SK-N-SH treated with all-trans-retinoic acid at 6 μM for 48 hours (cell line): ENCODE measurements around the gene MLLT11.
A peak's percentile ranks its signal among the peaks of the same experiment; 100 is the strongest.

Experiments used
- ATAC-seq: fragments of 200-7000 bp; cut with Tn5 transposase; 3 replicates; pipeline ENCODE4 v1.9.1; 2020; ENCODE audit warnings: mild to moderate bottlenecking, moderate library complexity
- ARNTL ChIP-seq: fragments of 450-650 bp; formaldehyde crosslinking; IDR thresholded peaks from 2 replicates; pipeline ENCODE4 v1.5.0; 2020; ENCODE audit warnings: low read depth, mild to moderate bottlenecking, moderate library complexity, borderline replicate concordance
- BACH2 ChIP-seq: fragments of 250-450 bp; sonication (Bioruptor Pico); IDR thresholded peaks from 2 replicates; pipeline ENCODE4 v1.9.0; 2021; ENCODE audit warnings: mild to moderate bottlenecking, borderline replicate concordance
- CREB5 ChIP-seq: fragments of 250-450 bp; sonication (Bioruptor Pico); IDR thresholded peaks from 2 replicates; pipeline ENCODE4 v1.5.1; 2020; ENCODE audit warnings: low read depth, mild to moderate bottlenecking, moderate library complexity
- CSRNP3 ChIP-seq: fragments of 250-450 bp; sonication (Bioruptor Pico); IDR thresholded peaks from 2 replicates; pipeline ENCODE4 v1.5.1; 2021; ENCODE audit warnings: mild to moderate bottlenecking, moderate library complexity
- ESRRG ChIP-seq: fragments of 250-450 bp; sonication (Bioruptor Pico); IDR thresholded peaks from 2 replicates; pipeline ENCODE4 v1.6.1; 2021; ENCODE audit warnings: mild to moderate bottlenecking
- GLIS3 ChIP-seq: fragments of 250-450 bp; sonication (Bioruptor Pico); IDR thresholded peaks from 2 replicates; pipeline ENCODE4 v1.5.0; 2020; ENCODE audit warnings: mild to moderate bottlenecking, moderate library complexity
- POU6F1 ChIP-seq: fragments of 250-450 bp; sonication (Bioruptor Pico); IDR thresholded peaks from 2 replicates; pipeline ENCODE4 v1.8.0; 2021; ENCODE audit warnings: low read depth, mild to moderate bottlenecking, moderate library complexity, borderline replicate concordance
- RARB ChIP-seq: fragments of 250-450 bp; sonication (Bioruptor Pico); IDR thresholded peaks from 2 replicates; pipeline ENCODE4 v1.8.0; 2021; ENCODE audit warnings: mild to moderate bottlenecking, moderate library complexity
- SNAI2 ChIP-seq: fragments of 250-450 bp; sonication (Bioruptor Pico); IDR thresholded peaks from 2 replicates; pipeline ENCODE4 v1.5.0; 2020; ENCODE audit warnings: mild to moderate bottlenecking, moderate library complexity
- TOX ChIP-seq: fragments of 250-450 bp; sonication (Bioruptor Pico); IDR thresholded peaks from 2 replicates; pipeline ENCODE4 v1.8.0; 2021; ENCODE audit warnings: mild to moderate bottlenecking, moderate library complexity, borderline replicate concordance
- TSHZ2 ChIP-seq: fragments of 250-450 bp; sonication (Bioruptor Pico); IDR thresholded peaks from 2 replicates; pipeline ENCODE4 v1.5.0; 2020; ENCODE audit warnings: mild to moderate bottlenecking, moderate library complexity
- ZC3H10 ChIP-seq: fragments of 250-450 bp; sonication (Bioruptor Pico); IDR thresholded peaks from 2 replicates; pipeline ENCODE4 v1.5.1; 2021; ENCODE audit warnings: mild to moderate bottlenecking, moderate library complexity
- ZFP3 ChIP-seq: fragments of 250-450 bp; sonication (Bioruptor Pico); IDR thresholded peaks from 2 replicates; pipeline ENCODE4 v1.5.0; 2020; ENCODE audit warnings: mild to moderate bottlenecking, moderate library complexity
- ZNF565 ChIP-seq: fragments of 450-650 bp; formaldehyde crosslinking; conservative IDR thresholded peaks from 2 replicates; pipeline ENCODE4 v1.5.0; 2020; ENCODE audit warnings: low read depth, mild to moderate bottlenecking, moderate library complexity
- ZNF70 ChIP-seq: fragments of 450-650 bp; formaldehyde crosslinking; IDR thresholded peaks from 2 replicates; pipeline ENCODE4 v1.5.0; 2020; ENCODE audit warnings: mild to moderate bottlenecking, moderate library complexity
- ZNF8 ChIP-seq: fragments of 450-650 bp; formaldehyde crosslinking; IDR thresholded peaks from 2 replicates; pipeline ENCODE4 v1.5.0; 2020; ENCODE audit warnings: mild to moderate bottlenecking, moderate library complexity

MLLT11 gene

GRCh38 chr1:151058692-151059091, 1.5 kb upstream of the MLLT11 start (continued):
- TF ChIP-seq ZNF70 (no peak), ZFP3 (CRISPR knock-in tag) (no peak)

GRCh38 chr1:151059109-151060006, 839 bp upstream of the MLLT11 start, which contains the start of gene CDC42SE1:
Gene CDC42SE1, minus strand, starts transcription at chr1:151059622. Its CDS starts 3,892 bp downstream, at chr1:151055730.
- no peak for TF ChIP-seq ZNF8 (CRISPR knock-in tag)
- no peak for TF ChIP-seq GLIS3 (CRISPR knock-in tag)
- no peak for TF ChIP-seq ZFP3 (CRISPR knock-in tag)
- TF ChIP-seq POU6F1 (CRISPR knock-in tag): 0 out of 2 replicates have a peak, but pooled peaks have one; percentile 20
- TF ChIP-seq RARB (CRISPR knock-in tag): no peak
- TF ChIP-seq TSHZ2: no peak
- no peak for TF ChIP-seq TOX (CRISPR knock-in tag)
- no peak for TF ChIP-seq ZNF565
- peak; percentile 90 for ATAC-seq

- no peak for TF ChIP-seq ZFP3 (CRISPR knock-in tag)
- TF ChIP-seq RARB (CRISPR knock-in tag): no peak
- 0 out of 2 replicates have a peak, but pooled peaks have one; percentile 12 for TF ChIP-seq ZC3H10
- no peak for TF ChIP-seq ZNF8 (CRISPR knock-in tag)
- no peak for TF ChIP-seq BACH2 (CRISPR knock-in tag)
- no peak for TF ChIP-seq TOX (CRISPR knock-in tag)
- no peak for TF ChIP-seq CREB5
- TF ChIP-seq CSRNP3: no peak
- ATAC-seq: peak; percentile 12
Measured at GRCh38 chr1:151060657-151061421, 642 bp downstream of the MLLT11 start.

- TF ChIP-seq ESRRG (CRISPR knock-in tag) (no peak), SNAI2 (CRISPR knock-in tag) (no peak), CREB5 (no peak), ARNTL (CRISPR knock-in tag) (no peak), ZNF8 (CRISPR knock-in tag) (no peak), BACH2 (CRISPR knock-in tag) (no peak), POU6F1 (CRISPR knock-in tag) (no peak), ZNF565 (no peak), ZC3H10 (no peak), CSRNP3 (no peak), GLIS3 (CRISPR knock-in tag) (no peak)
- no peak for ATAC-seq
Measured at GRCh38 chr1:151061704-151062103, 1.5 kb downstream of the MLLT11 start.
